ENCODE results near the gene DOK6. TPM values are rescaled to one million over a fixed set of nuclear protein-coding genes. Genes with fewer than 3 reads are reported as not detected.

Gene DOK6
- total and polyA plus RNA-seq, 10 of the 15 experiments (the other 5 are each of a cell fraction or from before 2014, with no cell fraction given) = 0.01 to 0.09 (median 0.04) TPM; not detected in 4

DNA sequence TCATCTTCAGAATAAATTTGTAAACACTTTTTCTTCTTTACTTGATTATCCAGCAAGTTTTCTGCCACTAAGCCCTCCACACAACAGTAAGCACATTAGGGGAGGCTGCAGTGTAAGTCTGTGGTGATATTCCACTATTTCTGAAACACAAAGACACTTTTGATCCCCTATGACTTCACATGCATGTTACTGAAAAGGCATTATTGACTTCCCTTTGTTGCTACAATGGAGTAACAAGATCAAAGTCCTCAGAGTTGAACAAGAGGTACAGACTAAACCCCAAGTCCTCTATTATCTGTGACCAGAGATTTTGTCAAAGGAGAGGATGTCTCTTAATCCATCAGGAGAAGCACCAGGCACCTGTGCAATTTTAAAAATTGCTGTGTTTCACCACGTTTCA lies 389.1 kb downstream of the DOK6 start:
- no peak overlapping the region for H3K4me2 ChIP-seq (ENCODE audit: control insufficient read depth, insufficient read depth)
- ChIA-PET SMC1A (ENCODE audit: uncharacterized antibody, unreplicated experiment) (no interaction called here), RAD21 (ENCODE audit: unreplicated experiment) (no interaction called here), POLR2A (no interaction called here), CTCF (no interaction called here)
- no peak overlapping the region for H2AFZ ChIP-seq (ENCODE audit: control insufficient read depth, low read depth, low read length)
- no peaks in the 10 kb centered on the region for H3K9me3 ChIP-seq (replicated peaks; ENCODE audit: control insufficient read depth, insufficient read depth, low read length)
- no peak for ATAC-seq
- in situ Hi-C loops (cut with MboI) (no loop called here), intact Hi-C loops (cut with micrococcal nuclease; ENCODE audit: unreplicated experiment) (no loop called here)
- 0% methylated on average over 1 of the region's 1 CpG for WGBS (ENCODE audit: insufficient coverage, insufficient replicate concordance, low lambda C conversion rate, missing lambda C conversion rate)
- no peak overlapping the region for H3K9ac ChIP-seq (ENCODE audit: control insufficient read depth, insufficient read depth, low read length)
- no peaks in the 10 kb centered on the region for H3K27me3 ChIP-seq (replicated peaks in 1 of 2; ENCODE audit: control insufficient read depth in 2 of 2, insufficient read depth in 2 of 2, low read length in 1 of 2)
- FAIRE-seq = no peak
- no peak overlapping the region for H3K4me3 ChIP-seq
- no peak for DNase-seq (ENCODE audit: low read depth, low spot score)
- no peak overlapping the region for H3K27ac ChIP-seq (ENCODE audit: control insufficient read depth, insufficient read depth)
- TF ChIP-seq, protein P1, sequence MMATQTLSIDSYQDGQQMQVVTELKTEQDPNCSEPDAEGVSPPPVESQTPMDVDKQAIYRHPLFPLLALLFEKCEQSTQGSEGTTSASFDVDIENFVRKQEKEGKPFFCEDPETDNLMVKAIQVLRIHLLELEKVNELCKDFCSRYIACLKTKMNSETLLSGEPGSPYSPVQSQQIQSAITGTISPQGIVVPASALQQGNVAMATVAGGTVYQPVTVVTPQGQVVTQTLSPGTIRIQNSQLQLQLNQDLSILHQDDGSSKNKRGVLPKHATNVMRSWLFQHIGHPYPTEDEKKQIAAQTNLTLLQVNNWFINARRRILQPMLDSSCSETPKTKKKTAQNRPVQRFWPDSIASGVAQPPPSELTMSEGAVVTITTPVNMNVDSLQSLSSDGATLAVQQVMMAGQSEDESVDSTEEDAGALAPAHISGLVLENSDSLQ (IDR thresholded peaks at IDR 0.05) = no peak
- TF ChIP-seq SMAD1 (IDR thresholded peaks at IDR 0.05; ENCODE audit: low read depth, partially characterized antibody) (no peak), RCOR1 (conservative IDR thresholded peaks at IDR 0.05; ENCODE audit: low read depth, low read length) (no peak)
- no peaks in the 10 kb centered on the region for H4K20me1 ChIP-seq (ENCODE audit: control insufficient read depth, insufficient read depth)
- no peaks in the 10 kb centered on the region for H3K79me2 ChIP-seq (ENCODE audit: control insufficient read depth, insufficient read depth, low read length)
- no peaks in the 10 kb centered on the region for H3K4me1 ChIP-seq (ENCODE audit: control insufficient read depth, insufficient read depth, low read length)
- no TSS peak for BruUV-seq (replicated peaks)
- H3K36me3 ChIP-seq (ENCODE audit: control insufficient read depth in 2 of 2, insufficient read depth in 2 of 2, low read length in 1 of 2) = no peaks in the 10 kb centered on the region

DNA sequence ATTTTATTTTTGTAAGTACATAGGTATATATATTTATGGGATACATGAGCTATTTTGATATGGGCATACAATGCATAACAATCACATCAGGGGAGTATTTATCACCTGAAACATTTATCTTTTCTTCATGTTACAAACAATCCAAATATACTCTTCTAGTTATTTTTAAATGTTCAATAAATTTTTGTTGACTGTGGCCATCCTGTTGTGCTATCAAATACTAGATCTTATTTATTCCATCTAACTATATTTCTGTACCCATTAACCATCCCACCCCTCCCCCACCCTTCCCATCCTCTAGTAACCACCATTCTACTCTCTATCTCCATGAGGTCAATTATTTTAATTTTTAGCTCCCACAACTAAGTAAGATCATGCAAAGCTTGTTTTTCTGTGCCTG lies 390.0 kb downstream of the DOK6 start:
- RAD21 ChIA-PET (ENCODE audit: unreplicated experiment) = no interaction called here
- POLR2A ChIA-PET = no interaction called here
- Histone ChIP-seq H3K27ac (ENCODE audit: control insufficient read depth, insufficient read depth) (no peak overlapping the region), H2AFZ (ENCODE audit: control insufficient read depth, low read depth, low read length) (no peak overlapping the region), H3K9ac (ENCODE audit: control insufficient read depth, insufficient read depth, low read length) (no peak overlapping the region), H3K27me3 (replicated peaks in 1 of 2; ENCODE audit: control insufficient read depth in 2 of 2, insufficient read depth in 2 of 2, low read length in 1 of 2) (no peaks in the 10 kb centered on the region), H3K4me1 (ENCODE audit: control insufficient read depth, insufficient read depth, low read length) (no peaks in the 10 kb centered on the region), H3K36me3 (ENCODE audit: control insufficient read depth in 2 of 2, insufficient read depth in 2 of 2, low read length in 1 of 2) (no peaks in the 10 kb centered on the region), H4K20me1 (ENCODE audit: control insufficient read depth, insufficient read depth) (no peaks in the 10 kb centered on the region), H3K4me3 (no peak overlapping the region), H3K4me2 (ENCODE audit: control insufficient read depth, insufficient read depth) (no peak overlapping the region), H3K79me2 (ENCODE audit: control insufficient read depth, insufficient read depth, low read length) (no peaks in the 10 kb centered on the region), H3K9me3 (replicated peaks; ENCODE audit: control insufficient read depth, insufficient read depth, low read length) (no peaks in the 10 kb centered on the region)
- DNase-seq (ENCODE audit: low read depth, low spot score) (no peak), FAIRE-seq (no peak), ATAC-seq (no peak)
- intact Hi-C loops (cut with micrococcal nuclease; ENCODE audit: unreplicated experiment) = no loop called here
- SMC1A ChIA-PET (ENCODE audit: uncharacterized antibody, unreplicated experiment) = interaction anchor here (0.5 to 1.3 kb wide), 2 partner anchors 10 to 153 kb away, joined by 3 read pairs; no protein-coding TSS in a partner anchor
- in situ Hi-C loops (cut with MboI) = no loop called here
- CTCF ChIA-PET = interaction anchor here (1.1 kb wide), 1 partner anchor 11 kb away, joined by 3 read pairs; no protein-coding TSS in a partner anchor
- BruUV-seq (replicated peaks) = no TSS peak
- no peak for TF ChIP-seq RAD51 (IDR thresholded peaks at IDR 0.05)
- no peak for TF ChIP-seq SRF (IDR thresholded peaks at IDR 0.05; ENCODE audit: low read depth in 2 of 2, low read length in 2 of 2)
- TF ChIP-seq, protein P2, sequence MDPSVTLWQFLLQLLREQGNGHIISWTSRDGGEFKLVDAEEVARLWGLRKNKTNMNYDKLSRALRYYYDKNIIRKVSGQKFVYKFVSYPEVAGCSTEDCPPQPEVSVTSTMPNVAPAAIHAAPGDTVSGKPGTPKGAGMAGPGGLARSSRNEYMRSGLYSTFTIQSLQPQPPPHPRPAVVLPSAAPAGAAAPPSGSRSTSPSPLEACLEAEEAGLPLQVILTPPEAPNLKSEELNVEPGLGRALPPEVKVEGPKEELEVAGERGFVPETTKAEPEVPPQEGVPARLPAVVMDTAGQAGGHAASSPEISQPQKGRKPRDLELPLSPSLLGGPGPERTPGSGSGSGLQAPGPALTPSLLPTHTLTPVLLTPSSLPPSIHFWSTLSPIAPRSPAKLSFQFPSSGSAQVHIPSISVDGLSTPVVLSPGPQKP (IDR thresholded peaks at IDR 0.05; ENCODE audit: low read depth, low read length) = no peak
- TF ChIP-seq RBBP5 (conservative IDR thresholded peaks at IDR 0.05) = no peak
- TF ChIP-seq TCF7 (IDR thresholded peaks at IDR 0.05; ENCODE audit: borderline replicate concordance) = no peak
- TF ChIP-seq TBL1XR1 (IDR thresholded peaks at IDR 0.05; ENCODE audit: low read depth, low read length) = no peak
- TF ChIP-seq CHD4 (IDR thresholded peaks at IDR 0.05) = no peak
- TF ChIP-seq, protein P3, sequence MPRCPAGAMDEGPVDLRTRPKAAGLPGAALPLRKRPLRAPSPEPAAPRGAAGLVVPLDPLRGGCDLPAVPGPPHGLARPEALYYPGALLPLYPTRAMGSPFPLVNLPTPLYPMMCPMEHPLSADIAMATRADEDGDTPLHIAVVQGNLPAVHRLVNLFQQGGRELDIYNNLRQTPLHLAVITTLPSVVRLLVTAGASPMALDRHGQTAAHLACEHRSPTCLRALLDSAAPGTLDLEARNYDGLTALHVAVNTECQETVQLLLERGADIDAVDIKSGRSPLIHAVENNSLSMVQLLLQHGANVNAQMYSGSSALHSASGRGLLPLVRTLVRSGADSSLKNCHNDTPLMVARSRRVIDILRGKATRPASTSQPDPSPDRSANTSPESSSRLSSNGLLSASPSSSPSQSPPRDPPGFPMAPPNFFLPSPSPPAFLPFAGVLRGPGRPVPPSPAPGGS (IDR thresholded peaks at IDR 0.05; ENCODE audit: borderline replicate concordance, insufficient read depth, low read depth, low read length, poor library complexity, severe bottlenecking) = no peak
- TF ChIP-seq HDAC6 (IDR thresholded peaks at IDR 0.05; ENCODE audit: unreplicated experiment) = no peak
- TF ChIP-seq ZNF217 (IDR thresholded peaks at IDR 0.05) = no peak
- TF ChIP-seq SMARCA5 (IDR thresholded peaks at IDR 0.05) = no peak
- TF ChIP-seq KAT2A (conservative IDR thresholded peaks at IDR 0.05; ENCODE audit: control insufficient read depth, low read depth, low read length) = no peak
- TF ChIP-seq ZNF622 (IDR thresholded peaks at IDR 0.05) = no peak
- no peak for TF ChIP-seq TARDBP (IDR thresholded peaks at IDR 0.05; ENCODE audit: borderline replicate concordance)
- TF ChIP-seq MYC (IDR thresholded peaks at IDR 0.05; ENCODE audit: insufficient read depth, insufficient read length, insufficient replicate concordance, low read length, severe bottlenecking) = no peak
